Kidney epithelial cell (primary cell): ENCODE measurements around the gene CAMLG. TPM values are rescaled to one million over a fixed set of nuclear protein-coding genes. Genes with fewer than 3 reads are reported as not detected.
A peak's percentile ranks its signal among the peaks of the same experiment; 100 is the strongest.
"Not testable (repeated sequence)": the region's sequence is repeated elsewhere in the genome, so short reads cannot be mapped to it uniquely, and the experiment has no call there.

Experiments used
- DNase-seq: peaks from one replicate; pipeline ENCODE4 v3.0.0-alpha.2; 2010; ENCODE audit warnings: low read depth
- H3K27me3 ChIP-seq: 2 replicates; pipeline ENCODE4 v1.6.0; 2011; ENCODE audit warnings: low read length; ENCODE audit not compliant: control insufficient read depth, insufficient read depth
- H3K36me3 ChIP-seq: 2 replicates; pipeline ENCODE4 v1.5.1; 2011; ENCODE audit warnings: low read length; ENCODE audit not compliant: control insufficient read depth, insufficient read depth
- H3K4me3 ChIP-seq: 2 replicates; pipeline ENCODE4 v1.5.1; 2011; ENCODE audit warnings: low read depth, mild to moderate bottlenecking, control low read depth, low read length
- total RNA-seq: library from RNA; depleted of rRNA; stranded (reverse); fragments of >200 nt; gene quantifications from 2 replicates; pipeline ENCODE4 v1.2.3, GENCODE V29; 2015
- TF ChIP-seq, protein P1 (sequence below): IDR thresholded peaks from 2 replicates; pipeline ENCODE4 v1.5.1; 2011; ENCODE audit warnings: mild to moderate bottlenecking, moderate library complexity, low read length, control low read depth, inconsistent platforms; ENCODE audit not compliant: insufficient read depth, poor library complexity, severe bottlenecking

The CAMLG gene
- 23.1 and 24.5 TPM in 2 replicates for total RNA-seq

DNA sequence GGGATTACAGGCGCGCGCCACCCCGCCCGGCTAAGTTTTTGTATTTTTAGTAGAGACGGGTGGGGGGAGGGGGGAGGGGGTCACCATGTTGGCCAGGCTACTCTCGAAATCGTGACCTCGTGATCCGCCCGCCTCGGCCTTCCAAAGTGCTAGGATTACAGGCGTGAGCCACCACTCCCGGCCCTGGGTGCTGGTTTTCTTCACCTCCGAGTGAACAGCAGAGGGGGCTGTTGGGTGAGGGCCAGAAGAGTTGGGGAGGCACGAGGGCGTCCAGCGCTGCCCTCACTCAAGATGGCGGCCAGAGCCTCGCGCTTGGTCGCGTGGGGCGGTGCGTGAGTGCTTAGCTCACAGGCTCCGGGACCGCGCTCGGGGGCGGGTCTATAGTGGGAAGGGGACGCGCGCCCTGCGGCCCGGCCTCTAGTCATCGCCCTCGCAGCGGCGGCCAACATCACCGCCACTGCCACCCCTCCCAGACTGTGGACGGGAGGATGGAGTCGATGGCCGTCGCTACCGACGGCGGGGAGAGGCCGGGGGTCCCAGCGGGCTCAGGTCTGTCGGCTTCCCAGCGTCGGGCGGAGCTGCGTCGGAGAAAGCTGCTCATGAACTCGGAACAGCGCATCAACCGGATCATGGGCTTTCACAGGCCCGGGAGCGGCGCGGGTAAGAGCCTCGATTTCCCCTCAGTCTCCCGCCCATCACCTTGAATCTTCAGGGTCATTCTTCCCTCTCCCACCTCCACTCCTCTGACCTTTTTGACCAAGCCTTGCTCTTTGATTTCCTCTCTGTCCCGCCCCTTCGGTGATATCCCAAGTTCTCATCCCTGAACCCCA, at the start of gene CAMLG:
Gene CAMLG, plus strand, starts transcription at position 416 of the 830 bp plus-strand sequence. Its CDS starts 73 bp downstream, at position 489.
- H3K36me3 ChIP-seq: no peaks in the 10 kb centered on the region
- TF ChIP-seq, protein P1, sequence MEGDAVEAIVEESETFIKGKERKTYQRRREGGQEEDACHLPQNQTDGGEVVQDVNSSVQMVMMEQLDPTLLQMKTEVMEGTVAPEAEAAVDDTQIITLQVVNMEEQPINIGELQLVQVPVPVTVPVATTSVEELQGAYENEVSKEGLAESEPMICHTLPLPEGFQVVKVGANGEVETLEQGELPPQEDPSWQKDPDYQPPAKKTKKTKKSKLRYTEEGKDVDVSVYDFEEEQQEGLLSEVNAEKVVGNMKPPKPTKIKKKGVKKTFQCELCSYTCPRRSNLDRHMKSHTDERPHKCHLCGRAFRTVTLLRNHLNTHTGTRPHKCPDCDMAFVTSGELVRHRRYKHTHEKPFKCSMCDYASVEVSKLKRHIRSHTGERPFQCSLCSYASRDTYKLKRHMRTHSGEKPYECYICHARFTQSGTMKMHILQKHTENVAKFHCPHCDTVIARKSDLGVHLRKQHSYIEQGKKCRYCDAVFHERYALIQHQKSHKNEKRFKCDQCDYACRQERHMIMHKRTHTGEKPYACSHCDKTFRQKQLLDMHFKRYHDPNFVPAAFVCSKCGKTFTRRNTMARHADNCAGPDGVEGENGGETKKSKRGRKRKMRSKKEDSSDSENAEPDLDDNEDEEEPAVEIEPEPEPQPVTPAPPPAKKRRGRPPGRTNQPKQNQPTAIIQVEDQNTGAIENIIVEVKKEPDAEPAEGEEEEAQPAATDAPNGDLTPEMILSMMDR: peak; percentile 61
- peak within 1 kb of the TSS; percentile 88 for H3K4me3 ChIP-seq
- peak; percentile 80 for DNase-seq
- no peaks in the 10 kb centered on the region for H3K27me3 ChIP-seq

DNA sequence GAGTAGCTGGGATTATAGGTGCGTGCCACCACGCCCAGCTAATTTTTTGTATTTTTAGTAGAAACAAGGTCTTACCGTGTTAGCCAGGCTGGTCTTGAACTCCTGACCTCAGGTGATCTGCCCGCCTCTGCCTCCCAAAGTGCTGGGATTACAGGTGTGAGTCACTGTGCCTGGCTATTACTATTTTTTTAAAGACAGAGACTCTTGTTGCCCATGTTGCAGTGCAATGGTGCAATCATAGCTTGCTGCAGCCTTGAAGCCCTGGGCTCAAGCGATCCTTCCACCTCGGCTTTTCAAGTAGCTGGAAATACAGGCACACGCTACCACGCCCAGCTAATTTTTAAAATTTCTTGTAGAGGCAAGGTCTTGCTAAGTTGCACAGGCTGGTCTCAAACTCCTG, 48.2 kb upstream of the CAMLG start:
- H3K4me3 ChIP-seq, DNase-seq, H3K36me3 ChIP-seq, H3K27me3 ChIP-seq: not testable (repeated sequence)

DNA sequence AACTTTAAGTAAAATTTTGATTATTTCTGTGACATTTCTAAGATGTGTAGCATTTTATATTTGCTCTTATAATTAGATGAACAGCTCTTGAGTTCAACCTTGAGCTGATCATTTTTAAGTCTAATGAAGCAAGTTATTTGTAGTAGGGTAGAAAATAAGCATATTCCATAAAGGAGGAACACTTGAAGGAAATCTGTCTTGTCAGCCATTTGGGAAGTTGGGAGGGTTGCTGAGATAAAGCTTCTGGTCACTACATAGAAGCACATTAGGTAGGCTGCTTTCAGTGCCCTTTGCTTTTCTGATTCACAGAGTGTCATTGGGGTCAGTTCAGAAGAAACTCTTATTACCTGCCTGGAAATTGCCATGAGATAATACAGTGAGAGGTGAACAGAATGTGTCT, 45.6 kb upstream of the CAMLG start:
- no peak for DNase-seq
- no peaks in the 10 kb centered on the region for H3K36me3 ChIP-seq
- no peaks in the 10 kb centered on the region for H3K27me3 ChIP-seq
- TF ChIP-seq, protein P1: no peak
- H3K4me3 ChIP-seq: no peak overlapping the region

DNA sequence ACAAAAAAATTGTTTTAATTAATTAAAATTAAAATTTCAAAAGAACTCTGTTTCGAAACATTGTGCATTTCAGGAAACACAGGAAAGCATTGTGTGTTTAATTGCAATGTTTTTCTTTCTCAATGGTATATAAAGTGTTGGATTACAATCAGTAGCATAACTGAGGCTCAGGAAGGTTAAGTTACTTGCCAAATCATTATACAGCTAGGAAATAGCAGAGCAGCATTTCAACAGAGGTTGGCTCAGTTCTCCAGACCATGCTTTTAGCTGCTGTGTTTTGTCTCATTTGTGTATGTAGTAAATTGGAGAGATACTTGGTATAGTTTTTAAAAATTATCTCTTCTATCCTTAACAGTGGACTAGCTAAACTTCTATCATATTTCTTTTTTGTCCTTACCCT, 30.0 kb upstream of the CAMLG start:
- Histone ChIP-seq H3K27me3 (no peaks in the 10 kb centered on the region), H3K36me3 (no peaks in the 10 kb centered on the region), H3K4me3 (no peak overlapping the region)
- DNase-seq: no peak
- TF ChIP-seq, protein P1: no peak

DNA sequence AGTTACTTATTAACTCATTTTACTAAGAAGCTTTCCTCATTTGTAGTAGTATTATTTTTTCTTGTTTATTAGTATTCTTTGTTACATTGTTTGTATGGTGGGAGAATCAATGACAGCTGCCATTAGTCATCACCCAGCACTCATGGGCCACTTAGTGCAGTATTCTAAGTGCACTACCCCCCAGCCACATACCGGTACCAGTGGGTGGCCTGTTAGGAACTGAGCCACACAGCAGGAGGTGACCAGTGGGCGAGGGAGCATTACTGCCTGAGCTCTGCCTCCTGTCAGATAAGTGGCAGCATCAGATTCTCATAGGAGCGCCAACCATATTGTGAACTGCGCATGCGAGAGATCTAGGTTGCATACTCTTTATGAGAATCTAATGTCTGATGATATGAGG, 24.2 kb upstream of the CAMLG start:
- Histone ChIP-seq H3K36me3 (no peaks in the 10 kb centered on the region), H3K4me3 (no peak overlapping the region), H3K27me3 (no peaks in the 10 kb centered on the region)
- TF ChIP-seq, protein P1: no peak
- DNase-seq: no peak

DNA sequence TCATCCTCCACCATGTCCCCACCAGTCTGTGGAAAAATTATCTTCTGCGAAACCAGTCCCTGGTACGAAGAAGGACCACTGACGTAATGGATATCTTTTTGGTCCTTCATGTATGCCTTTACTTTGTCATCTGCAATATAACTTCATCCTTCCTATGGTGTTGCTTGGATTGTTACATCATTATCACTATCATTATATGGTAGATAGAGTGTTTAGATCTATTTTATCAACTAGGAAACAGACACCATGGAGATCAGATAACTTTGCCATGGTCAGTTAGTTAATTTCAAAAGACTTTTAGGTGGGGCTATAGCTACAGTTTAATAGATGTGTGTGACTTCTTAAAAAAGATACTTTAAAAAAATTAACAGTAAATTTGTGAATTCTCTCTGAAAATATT, 23.8 kb upstream of the CAMLG start:
- TF ChIP-seq, protein P1: no peak
- no peaks in the 10 kb centered on the region for H3K27me3 ChIP-seq
- no peak for DNase-seq
- no peaks in the 10 kb centered on the region for H3K36me3 ChIP-seq
- H3K4me3 ChIP-seq: no peak overlapping the region

DNA sequence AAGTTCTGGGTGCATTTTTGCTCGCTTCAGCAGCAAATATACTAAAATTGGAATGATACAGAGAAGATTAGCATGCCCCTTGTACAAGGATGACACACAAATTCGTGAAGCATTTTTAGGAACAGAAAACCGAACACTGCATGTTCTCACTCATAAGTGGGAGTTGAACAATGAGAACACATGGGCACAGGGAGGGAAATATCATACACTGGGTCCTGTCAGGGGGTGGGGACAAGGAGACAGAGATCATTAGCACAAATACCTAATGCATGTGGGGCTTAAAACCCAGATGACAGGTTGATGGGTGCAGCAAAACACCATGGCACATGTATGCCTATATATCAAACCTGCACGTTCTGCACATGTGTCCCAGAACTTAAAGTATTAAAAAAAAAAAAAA, 22.9 kb upstream of the CAMLG start:
- H3K27me3 ChIP-seq, DNase-seq, H3K4me3 ChIP-seq, H3K36me3 ChIP-seq: not testable (repeated sequence)
